ENCODE results near the gene KLC4.

GRCh38 chr6:43076464-43077332, 17.3 kb downstream of the KLC4 start:
- no peak for TF ChIP-seq POLR2A (IDR thresholded peaks at IDR 0.05)
- TF ChIP-seq, protein P1, sequence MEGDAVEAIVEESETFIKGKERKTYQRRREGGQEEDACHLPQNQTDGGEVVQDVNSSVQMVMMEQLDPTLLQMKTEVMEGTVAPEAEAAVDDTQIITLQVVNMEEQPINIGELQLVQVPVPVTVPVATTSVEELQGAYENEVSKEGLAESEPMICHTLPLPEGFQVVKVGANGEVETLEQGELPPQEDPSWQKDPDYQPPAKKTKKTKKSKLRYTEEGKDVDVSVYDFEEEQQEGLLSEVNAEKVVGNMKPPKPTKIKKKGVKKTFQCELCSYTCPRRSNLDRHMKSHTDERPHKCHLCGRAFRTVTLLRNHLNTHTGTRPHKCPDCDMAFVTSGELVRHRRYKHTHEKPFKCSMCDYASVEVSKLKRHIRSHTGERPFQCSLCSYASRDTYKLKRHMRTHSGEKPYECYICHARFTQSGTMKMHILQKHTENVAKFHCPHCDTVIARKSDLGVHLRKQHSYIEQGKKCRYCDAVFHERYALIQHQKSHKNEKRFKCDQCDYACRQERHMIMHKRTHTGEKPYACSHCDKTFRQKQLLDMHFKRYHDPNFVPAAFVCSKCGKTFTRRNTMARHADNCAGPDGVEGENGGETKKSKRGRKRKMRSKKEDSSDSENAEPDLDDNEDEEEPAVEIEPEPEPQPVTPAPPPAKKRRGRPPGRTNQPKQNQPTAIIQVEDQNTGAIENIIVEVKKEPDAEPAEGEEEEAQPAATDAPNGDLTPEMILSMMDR (IDR thresholded peaks at IDR 0.05), result no peak

Data from breast epithelium (tissue), 3 donors.